Activated B cell treated with CpG ODN at 0.5 μM for 24 hours (primary cell): ENCODE measurements around the gene ATAD3C. TPM values are rescaled to one million over a fixed set of nuclear protein-coding genes. Genes with fewer than 3 reads are reported as not detected.
"Not testable (repeated sequence)": the region's sequence is repeated elsewhere in the genome, so short reads cannot be mapped to it uniquely, and the experiment has no call there.

ENCODE experiments used
- ATAC-seq: fragments of 200-7000 bp; cut with Tn5 transposase; one replicate; pipeline ENCODE4 v1.10.0; 2021; ENCODE audit warnings: low read depth, mild to moderate bottlenecking, moderate library complexity
- CTCF ChIA-PET: fragments of 350-600 bp; sonication (Branson Sonifier 250); formaldehyde crosslinking; loops from one replicate; lab custom pipeline; 2021; ENCODE audit warnings: antibody characterized with exemption; lab: Charles Lee
- POLR2A ChIA-PET: fragments of 350-600 bp; sonication (Branson Sonifier 250); formaldehyde crosslinking; loops from one replicate; lab custom pipeline; 2021; ENCODE audit warnings: antibody characterized with exemption; lab: Charles Lee
- DNase-seq: peaks from one replicate; pipeline ENCODE4 v3.0.0; 2022
- H3K27ac Mint-ChIP-seq: one replicate; pipeline ENCODE4 v1.8.0; 2020; ENCODE audit warnings: mixed read lengths
- H3K27me3 Mint-ChIP-seq: one replicate; pipeline ENCODE4 v1.8.0; 2021; ENCODE audit warnings: mixed read lengths
- H3K36me3 Mint-ChIP-seq: one replicate; pipeline ENCODE4 v1.8.0; 2021; ENCODE audit warnings: low read depth, mixed read lengths
- H3K4me1 Mint-ChIP-seq: one replicate; pipeline ENCODE4 v1.8.0; 2021; ENCODE audit warnings: mixed read lengths
- H3K4me3 Mint-ChIP-seq: one replicate; pipeline ENCODE4 v1.8.0; 2020; ENCODE audit warnings: mild to moderate bottlenecking, mixed read lengths
- H3K9me3 Mint-ChIP-seq: one replicate; pipeline ENCODE4 v1.8.0; 2020; ENCODE audit warnings: mixed read lengths
- intact Hi-C: fragments of 100-400 bp; cut with micrococcal nuclease; formaldehyde crosslinking; loops from one replicate; pipeline ENCODE4 v1.15.1; 2024
- total RNA-seq: library from RNA; stranded (reverse); gene quantifications from 2 replicates; pipeline ENCODE4 v1.2.3, GENCODE V29; 2022
- TF ChIP-seq, protein P1 (sequence below): fragments of 200-600 bp; IDR thresholded peaks from one replicate; pipeline ENCODE4 v1.8.0; 2022; ENCODE audit warnings: antibody characterized with exemption, mild to moderate bottlenecking

The ATAD3C gene
- total RNA-seq, 1 donor from 2014 or later = 0.58 TPM

DNA sequence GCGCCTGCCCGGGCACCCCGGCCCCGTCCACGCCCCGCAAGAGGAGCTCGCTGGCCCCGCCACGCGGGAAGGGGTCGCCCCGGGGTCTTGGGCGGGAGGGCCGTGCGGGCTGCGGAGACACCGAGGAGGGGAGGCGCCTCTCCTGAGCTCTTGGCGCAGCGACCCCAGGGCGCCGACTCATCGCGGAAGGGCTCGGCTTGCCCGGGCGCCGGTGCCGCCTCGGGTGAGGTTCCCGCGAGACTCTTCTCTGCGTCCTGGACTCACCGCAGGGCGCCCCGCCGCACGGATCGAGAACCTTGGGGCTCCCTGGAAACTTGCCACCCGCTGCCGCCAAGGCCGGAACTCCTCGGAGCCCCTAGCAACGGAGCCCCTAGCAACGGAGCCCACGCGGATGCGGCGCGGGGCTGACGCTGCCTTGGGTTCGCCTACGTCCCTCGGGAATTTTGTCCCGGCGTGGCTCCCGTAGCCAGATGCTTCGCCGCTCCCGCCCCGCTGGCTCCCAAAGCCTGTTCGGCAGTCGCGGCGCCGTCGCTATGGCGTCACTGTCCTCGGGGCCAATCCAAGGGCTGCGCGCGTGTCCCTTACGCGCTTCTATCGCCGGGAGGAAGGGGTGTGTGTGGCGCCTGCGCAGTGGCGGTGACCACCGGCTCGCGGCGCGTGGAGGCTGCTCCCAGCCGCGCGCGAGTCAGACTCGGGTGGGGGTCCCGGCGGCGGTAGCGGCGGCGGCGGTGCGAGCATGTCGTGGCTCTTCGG lies 62.2 kb downstream of the ATAD3C start, which contains the start of gene ATAD3A:
ATAD3A (plus strand) TSS at position 630 of the 753 bp plus-strand sequence; CDS start at position 737, 107 bp downstream.
- ChIA-PET POLR2A (interaction anchor here (0.6 to 1.0 kb wide), 3 partner anchors 113 to 266 kb away, joined by 3 to 4 read pairs (median 3); partner anchors contain the start of gene CCNL2), CTCF (no interaction called here)
- intact Hi-C loops = loop anchor here (2.0 to 5.0 kb wide), 2 partner anchors 63 to 266 kb away; partner anchors contain the start of genes NADK and SSU72
- Mint-ChIP-seq H3K36me3 (peaks cover 11% of the 10 kb centered on the region), H3K4me3 (peak within 1 kb of the TSS; percentile 91), H3K27me3 (no peaks in the 10 kb centered on the region), H3K4me1 (peaks cover 14% of the 10 kb centered on the region), H3K9me3 (no peaks in the 10 kb centered on the region), H3K27ac (peak within 1 kb of the TSS; percentile 87)
- ATAC-seq (peak; percentile 92), DNase-seq (peak; percentile 87)
- TF ChIP-seq, protein P1, sequence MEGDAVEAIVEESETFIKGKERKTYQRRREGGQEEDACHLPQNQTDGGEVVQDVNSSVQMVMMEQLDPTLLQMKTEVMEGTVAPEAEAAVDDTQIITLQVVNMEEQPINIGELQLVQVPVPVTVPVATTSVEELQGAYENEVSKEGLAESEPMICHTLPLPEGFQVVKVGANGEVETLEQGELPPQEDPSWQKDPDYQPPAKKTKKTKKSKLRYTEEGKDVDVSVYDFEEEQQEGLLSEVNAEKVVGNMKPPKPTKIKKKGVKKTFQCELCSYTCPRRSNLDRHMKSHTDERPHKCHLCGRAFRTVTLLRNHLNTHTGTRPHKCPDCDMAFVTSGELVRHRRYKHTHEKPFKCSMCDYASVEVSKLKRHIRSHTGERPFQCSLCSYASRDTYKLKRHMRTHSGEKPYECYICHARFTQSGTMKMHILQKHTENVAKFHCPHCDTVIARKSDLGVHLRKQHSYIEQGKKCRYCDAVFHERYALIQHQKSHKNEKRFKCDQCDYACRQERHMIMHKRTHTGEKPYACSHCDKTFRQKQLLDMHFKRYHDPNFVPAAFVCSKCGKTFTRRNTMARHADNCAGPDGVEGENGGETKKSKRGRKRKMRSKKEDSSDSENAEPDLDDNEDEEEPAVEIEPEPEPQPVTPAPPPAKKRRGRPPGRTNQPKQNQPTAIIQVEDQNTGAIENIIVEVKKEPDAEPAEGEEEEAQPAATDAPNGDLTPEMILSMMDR = no peak

DNA sequence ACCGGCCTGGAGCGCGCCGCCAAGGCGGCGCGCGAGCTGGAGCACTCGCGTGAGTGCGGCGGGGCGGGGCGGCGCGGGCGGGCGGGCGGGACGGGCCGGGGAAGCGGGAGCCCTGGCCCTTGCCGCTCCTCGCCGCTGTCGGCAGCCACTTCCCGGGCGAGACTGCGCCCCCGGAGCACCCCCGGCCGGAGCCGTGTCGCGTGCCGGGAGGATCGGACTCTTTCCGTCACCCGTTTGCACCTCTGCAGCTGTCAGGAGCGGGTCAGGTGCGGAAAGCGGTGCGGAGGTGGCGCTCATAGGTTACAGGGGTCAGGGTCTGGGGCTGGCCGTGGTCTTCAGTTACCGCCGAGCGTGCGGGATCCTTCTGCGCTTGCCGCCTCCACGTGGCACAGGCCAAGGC lies 62.9 kb downstream of the ATAD3C start:
- ATAC-seq = peak; percentile 7
- intact Hi-C loops = loop anchor here (2.0 to 5.0 kb wide), 2 partner anchors 62 to 265 kb away; partner anchors contain the start of genes NADK and SSU72
- H3K27me3 Mint-ChIP-seq, H3K9me3 Mint-ChIP-seq, H3K27ac Mint-ChIP-seq, POLR2A ChIA-PET, CTCF ChIA-PET, DNase-seq: not testable (repeated sequence)
- Mint-ChIP-seq H3K4me3 (peak overlapping the region; percentile 72), H3K4me1 (peaks cover 14% of the 10 kb centered on the region), H3K36me3 (peaks cover 14% of the 10 kb centered on the region)

DNA sequence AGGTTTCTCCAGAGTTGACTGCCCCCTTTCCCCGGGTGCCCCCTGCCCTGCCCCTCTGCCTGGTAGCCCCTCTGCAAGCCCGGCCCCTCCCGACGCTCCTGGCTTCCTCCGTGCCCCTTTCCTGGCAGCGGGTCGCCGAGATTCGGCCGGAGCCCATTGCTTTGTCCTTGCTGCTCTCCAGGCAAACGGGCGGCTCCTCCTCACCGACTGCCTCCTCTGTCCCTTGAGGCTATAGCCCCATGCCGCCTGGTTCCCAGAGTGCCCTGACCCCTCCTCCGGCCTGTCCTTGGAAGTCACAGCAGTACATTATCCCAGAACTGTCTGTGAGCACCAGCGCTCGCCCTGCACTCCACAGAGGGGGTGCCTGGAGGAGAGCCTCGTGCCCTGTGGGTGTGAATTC lies 64.2 kb downstream of the ATAD3C start:
- ATAC-seq, H3K27ac Mint-ChIP-seq, CTCF ChIA-PET, POLR2A ChIA-PET, DNase-seq, H3K9me3 Mint-ChIP-seq, H3K27me3 Mint-ChIP-seq: not testable (repeated sequence)
- intact Hi-C loops = loop anchor here (2.0 to 5.0 kb wide), 2 partner anchors 61 to 264 kb away; partner anchors contain the start of genes NADK and SSU72
- Mint-ChIP-seq H3K4me3 (peak overlapping the region; percentile 61), H3K4me1 (peaks cover 14% of the 10 kb centered on the region), H3K36me3 (peaks cover 23% of the 10 kb centered on the region)

DNA sequence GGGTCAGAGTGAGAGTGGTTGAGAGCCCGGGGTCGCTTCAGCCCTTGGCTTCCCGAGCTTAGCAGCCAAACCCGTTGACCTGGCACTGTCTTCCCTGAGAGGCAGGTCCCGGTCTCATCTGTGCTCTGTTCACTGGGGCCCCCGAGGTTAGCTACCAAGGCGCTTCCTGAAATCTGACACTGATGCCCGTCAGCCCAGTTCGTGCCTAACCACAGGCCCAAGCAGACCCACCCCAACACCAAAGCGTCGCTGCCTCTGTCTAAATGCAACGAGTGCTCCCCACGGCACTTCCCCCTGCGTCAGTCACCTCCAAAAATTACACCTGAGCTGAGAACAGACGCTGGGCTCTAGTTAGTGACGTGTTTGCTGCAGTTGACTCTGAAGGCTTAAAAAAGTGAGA lies 64.9 kb downstream of the ATAD3C start:
- H3K36me3 Mint-ChIP-seq = peaks cover 26% of the 10 kb centered on the region
- H3K4me3 Mint-ChIP-seq, H3K27me3 Mint-ChIP-seq, H3K9me3 Mint-ChIP-seq, DNase-seq, H3K27ac Mint-ChIP-seq, ATAC-seq, POLR2A ChIA-PET, CTCF ChIA-PET: not testable (repeated sequence)
- intact Hi-C loops = loop anchor here (5.0 kb wide), 1 partner anchor 263 kb away; the partner anchor contains the start of gene NADK
- peaks cover 14% of the 10 kb centered on the region for H3K4me1 Mint-ChIP-seq

DNA sequence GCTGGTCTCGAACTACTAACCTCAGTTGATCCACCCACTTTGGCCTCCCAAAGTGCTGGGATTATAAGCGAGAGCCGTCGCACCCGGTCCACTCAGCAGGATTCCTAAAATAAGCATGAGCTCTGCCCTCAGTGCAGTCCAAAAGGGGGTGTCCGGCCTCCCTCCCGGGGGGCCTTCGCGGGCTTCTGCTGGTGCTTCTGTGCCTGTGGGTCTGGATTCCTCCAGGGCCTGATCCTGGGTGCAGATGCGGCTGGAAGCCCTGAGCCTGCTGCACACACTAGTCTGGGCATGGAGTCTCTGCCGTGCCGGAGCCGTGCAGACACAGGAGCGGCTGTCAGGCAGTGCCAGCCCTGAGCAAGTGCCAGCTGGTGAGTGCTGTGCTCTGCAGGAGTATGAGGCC lies 67.4 kb downstream of the ATAD3C start:
- intact Hi-C loops, POLR2A ChIA-PET, H3K4me3 Mint-ChIP-seq, H3K27me3 Mint-ChIP-seq, H3K27ac Mint-ChIP-seq, ATAC-seq, H3K4me1 Mint-ChIP-seq, CTCF ChIA-PET, H3K9me3 Mint-ChIP-seq, DNase-seq: not testable (repeated sequence)
- H3K36me3 Mint-ChIP-seq = peaks cover 39% of the 10 kb centered on the region

DNA sequence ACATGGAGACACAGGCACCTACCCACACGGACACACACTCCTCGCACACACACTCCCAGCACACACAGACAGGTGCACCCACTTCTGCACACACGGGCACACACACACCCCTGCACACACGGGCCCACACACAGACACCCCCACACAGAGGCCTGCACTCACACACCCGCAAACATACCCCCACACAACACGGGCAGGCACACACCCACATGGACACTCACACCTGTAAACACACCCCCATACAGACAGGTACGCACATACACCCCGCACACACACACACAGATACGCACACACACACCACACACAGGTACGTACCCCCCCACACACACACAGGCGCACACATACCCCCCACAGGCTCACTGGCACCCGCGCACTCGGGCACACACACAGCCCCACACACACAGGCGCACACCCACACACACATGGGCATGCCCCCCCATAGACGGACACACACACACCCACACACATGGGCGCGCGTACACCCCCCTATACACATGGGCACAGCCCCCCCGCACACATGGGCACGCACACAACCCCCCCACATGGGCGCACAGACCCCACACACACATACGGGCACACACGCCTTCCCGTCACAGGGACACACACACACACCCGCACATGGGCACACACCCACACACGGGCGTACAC lies 68.6 kb downstream of the ATAD3C start:
- no peak for DNase-seq
- TF ChIP-seq, protein P1 = no peak
- Mint-ChIP-seq H3K4me1 (peaks cover 3% of the 10 kb centered on the region), H3K4me3 (no peak overlapping the region), H3K36me3 (peaks cover 42% of the 10 kb centered on the region), H3K27ac (no peak overlapping the region), H3K9me3 (no peaks in the 10 kb centered on the region), H3K27me3 (no peaks in the 10 kb centered on the region)
- ATAC-seq = no peak
- ChIA-PET POLR2A (no interaction called here), CTCF (no interaction called here)
- intact Hi-C loops = no loop called here

DNA sequence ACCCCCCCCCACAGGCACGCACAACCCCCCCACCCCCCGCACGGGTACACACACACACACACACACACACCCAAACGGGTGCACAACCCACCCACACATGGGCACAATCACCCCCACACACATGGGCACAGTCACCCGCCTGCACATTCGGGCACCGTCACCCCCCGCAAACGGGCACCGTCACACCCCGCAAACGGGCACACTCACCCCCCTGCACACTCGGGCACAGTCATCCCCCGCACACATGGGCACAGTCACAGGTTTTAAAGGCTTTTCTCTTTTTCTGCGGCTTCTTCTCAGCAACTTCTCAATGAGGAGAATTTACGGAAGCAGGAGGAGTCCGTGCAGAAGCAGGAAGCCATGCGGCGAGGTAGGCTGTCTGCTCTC lies 69.1 kb downstream of the ATAD3C start:
- H3K27ac Mint-ChIP-seq, H3K4me1 Mint-ChIP-seq, DNase-seq, H3K9me3 Mint-ChIP-seq, ATAC-seq, H3K27me3 Mint-ChIP-seq, H3K4me3 Mint-ChIP-seq, intact Hi-C loops, POLR2A ChIA-PET, CTCF ChIA-PET: not testable (repeated sequence)
- H3K36me3 Mint-ChIP-seq = peaks cover 42% of the 10 kb centered on the region

Other genes starting within 250 kb of the ATAD3C start
- gene TNFRSF18, start 243.1 kb upstream of the ATAD3C start, total RNA-seq = 36.7 and 37.5 TPM in 2 replicates
- gene TNFRSF4, start 235.5 kb upstream of the ATAD3C start, total RNA-seq = 0.86 and 1.1 TPM in 2 replicates
- 94.4 and 97.9 TPM in 2 replicates for gene SDF4, start 217.7 kb upstream of the ATAD3C start, total RNA-seq
- gene B3GALT6, start 217.5 kb upstream of the ATAD3C start, total RNA-seq = 20.9 and 22.1 TPM in 2 replicates
- 2.5 and 2.7 TPM in 2 replicates for gene C1QTNF12, start 203.0 kb upstream of the ATAD3C start, total RNA-seq
- gene UBE2J2, start 175.8 kb upstream of the ATAD3C start, total RNA-seq = 79.2 and 89.9 TPM in 2 replicates
- 1.6 and 3.3 TPM in 2 replicates for gene SCNN1D, start 169.3 kb upstream of the ATAD3C start, total RNA-seq
- gene ACAP3, start 141.8 kb upstream of the ATAD3C start, total RNA-seq = 16.2 and 26.1 TPM in 2 replicates
- gene PUSL1, start 141.1 kb upstream of the ATAD3C start, total RNA-seq = 11.9 and 12.6 TPM in 2 replicates
- 131 and 151 TPM in 2 replicates for gene INTS11, start 125.0 kb upstream of the ATAD3C start, total RNA-seq
- 13.8 and 15.3 TPM in 2 replicates for gene CPTP, start 124.9 kb upstream of the ATAD3C start, total RNA-seq
- 2.5 and 2.7 TPM in 2 replicates for gene TAS1R3, start 118.4 kb upstream of the ATAD3C start, total RNA-seq
- 29.3 and 30.7 TPM in 2 replicates for gene DVL1, start 100.3 kb upstream of the ATAD3C start, total RNA-seq
- 0.07 and 0.16 TPM in 2 replicates for gene MXRA8, start 91.1 kb upstream of the ATAD3C start, total RNA-seq
- gene AURKAIP1, start 74.5 kb upstream of the ATAD3C start, total RNA-seq = 91.5 and 105 TPM in 2 replicates
- 188 and 225 TPM in 2 replicates for gene CCNL2, start 50.4 kb upstream of the ATAD3C start, total RNA-seq
- gene MRPL20, start 42.4 kb upstream of the ATAD3C start, total RNA-seq = 134 and 136 TPM in 2 replicates
- gene ANKRD65, start 28.4 kb upstream of the ATAD3C start, total RNA-seq = 0.13 TPM in 1 of 2 replicates, not detected in the other
- gene VWA1, start 14.0 kb upstream of the ATAD3C start, total RNA-seq = not detected in 2 replicates
- 47.4 and 49.5 TPM in 2 replicates for gene ATAD3B, start 22.1 kb downstream of the ATAD3C start, total RNA-seq
- 26.1 and 32.4 TPM in 2 replicates for gene ATAD3A, start 62.5 kb downstream of the ATAD3C start, total RNA-seq
- 0.31 TPM in 1 of 2 replicates, not detected in the other for gene TMEM240, start 90.9 kb downstream of the ATAD3C start, total RNA-seq
- gene SSU72, start 125.2 kb downstream of the ATAD3C start, total RNA-seq = 111 and 118 TPM in 2 replicates
- gene FNDC10, start 150.4 kb downstream of the ATAD3C start, total RNA-seq = 0.46 and 0.60 TPM in 2 replicates
- 27.6 and 36.4 TPM in 2 replicates for gene MIB2, start 165.8 kb downstream of the ATAD3C start, total RNA-seq
- 0.32 and 0.35 TPM in 2 replicates for gene MMP23B, start 182.5 kb downstream of the ATAD3C start, total RNA-seq
- gene CDK11B, start 209.3 kb downstream of the ATAD3C start, total RNA-seq = 28.5 and 29.1 TPM in 2 replicates
- gene SLC35E2B, start 243.1 kb downstream of the ATAD3C start, total RNA-seq = 47.6 and 54.7 TPM in 2 replicates